AG20443 (cell line): ENCODE results near the gene CNTRL.
"Not testable (repeated sequence)": the region's sequence is repeated elsewhere in the genome, so short reads cannot be mapped to it uniquely, and the experiment has no call there.

Experiments
- DNase-seq: peaks from one replicate; pipeline ENCODE4 v3.0.0; 2012; ENCODE audit warnings: low spot score, mixed read lengths

The CNTRL gene

DNA sequence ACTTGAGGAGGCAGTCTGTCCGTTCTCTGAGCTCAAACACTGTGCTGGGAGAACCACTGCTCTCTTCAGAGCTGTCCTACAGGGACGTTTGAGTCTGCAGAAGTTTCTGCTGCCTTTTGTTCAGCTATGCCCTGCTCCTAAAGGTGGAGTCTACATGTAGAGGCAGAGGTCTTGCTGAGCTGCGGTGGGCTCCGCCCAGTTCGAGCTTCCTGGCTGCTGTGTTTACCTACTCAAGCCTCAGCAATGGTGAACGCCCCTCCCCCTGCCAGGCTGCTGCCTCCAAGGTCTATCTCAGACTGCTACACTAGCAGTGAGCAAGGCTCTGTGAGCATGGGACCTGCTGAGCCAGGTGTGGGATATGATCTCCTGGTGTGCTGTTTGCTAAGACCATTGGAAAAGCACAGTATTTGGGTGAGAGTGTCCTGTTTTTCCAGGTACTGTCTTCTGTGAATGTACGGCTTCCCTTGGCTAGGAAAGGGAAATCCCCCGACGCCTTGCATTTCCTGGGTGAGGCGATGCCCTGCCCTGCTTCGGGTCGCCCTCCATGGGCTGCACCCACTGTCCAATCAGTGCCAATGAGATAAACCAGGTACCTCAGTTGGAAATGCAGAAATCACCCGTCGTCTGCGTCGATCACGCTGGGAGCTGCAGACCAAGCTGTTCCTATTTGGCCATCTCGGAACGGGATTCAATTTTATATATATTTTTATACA, 58.5 kb downstream of the CNTRL start:
- no peak for DNase-seq

DNA sequence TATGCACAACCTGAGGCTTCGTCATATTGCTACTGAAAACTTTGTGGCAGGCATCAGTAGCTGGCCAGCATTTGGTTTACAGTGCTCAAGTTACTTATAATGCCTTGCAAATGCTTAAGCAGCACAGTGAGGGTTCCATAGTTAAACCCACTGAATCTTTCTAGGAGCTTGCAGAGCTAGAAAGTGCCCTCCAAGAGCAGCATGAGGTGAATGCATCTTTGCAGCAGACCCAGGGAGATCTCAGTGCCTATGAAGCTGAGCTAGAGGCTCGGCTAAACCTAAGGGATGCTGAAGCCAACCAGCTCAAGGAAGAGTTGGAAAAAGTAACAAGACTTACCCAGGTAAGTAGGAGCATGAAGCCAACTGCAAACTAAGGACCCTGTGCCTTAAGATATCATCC, 60.9 kb downstream of the CNTRL start:
- DNase-seq = no peak

DNA sequence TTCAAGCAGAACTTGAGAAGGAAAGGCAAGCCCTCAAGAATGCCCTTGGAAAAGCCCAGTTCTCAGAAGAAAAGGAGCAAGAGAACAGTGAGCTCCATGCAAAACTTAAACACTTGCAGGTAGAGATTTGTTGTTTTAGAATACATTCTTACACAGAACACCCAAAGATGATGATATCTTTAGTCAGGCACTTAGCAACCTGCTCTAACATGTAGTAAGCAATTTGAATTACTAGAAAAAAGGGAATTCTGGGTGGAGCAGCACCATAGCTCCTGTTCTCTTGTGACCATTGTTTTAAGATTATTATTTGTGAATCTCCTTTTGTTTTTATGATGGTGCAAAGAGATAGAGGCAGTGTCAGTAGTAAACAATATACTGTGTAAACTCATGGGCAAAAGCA, 63.8 kb downstream of the CNTRL start:
- DNase-seq = no peak

DNA sequence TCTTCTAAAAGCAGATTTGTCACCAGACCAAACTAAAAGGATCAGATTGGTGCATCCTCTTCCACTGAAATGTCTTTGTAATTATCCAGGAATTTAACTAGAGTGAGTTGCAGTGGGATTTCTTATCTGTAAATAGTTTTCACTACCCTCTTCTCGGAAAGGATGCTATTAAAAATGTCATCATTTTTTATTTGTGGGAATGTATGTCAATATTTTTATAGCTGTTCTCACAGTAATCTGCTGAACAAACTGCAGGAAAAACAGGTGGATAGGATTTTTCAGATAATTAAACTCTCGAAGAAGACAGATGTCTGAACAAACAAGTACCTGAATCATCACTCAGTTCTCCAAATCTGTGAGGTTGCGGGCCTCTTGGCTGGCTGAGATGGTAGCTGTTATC, 64.2 kb downstream of the CNTRL start:
- DNase-seq = no peak

DNA sequence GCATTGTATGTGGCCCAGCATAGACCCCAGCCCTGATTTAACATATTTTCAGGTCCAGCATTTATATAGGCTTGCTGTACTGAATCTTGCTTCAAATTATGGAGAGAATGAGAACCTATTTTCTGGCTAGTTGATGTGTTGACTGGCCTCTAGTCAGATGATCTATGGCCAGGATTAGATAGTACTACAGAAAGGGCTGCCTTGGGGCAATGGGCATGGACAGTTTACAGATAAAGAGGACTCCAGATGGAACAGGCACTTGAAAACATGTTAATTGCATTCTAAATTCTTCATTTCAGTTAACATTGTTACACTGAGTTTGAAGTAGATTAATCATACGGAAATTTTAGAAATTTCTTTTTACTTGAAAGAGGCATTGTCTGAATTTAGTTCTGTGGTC, 65.4 kb downstream of the CNTRL start:
- no peak for DNase-seq

DNA sequence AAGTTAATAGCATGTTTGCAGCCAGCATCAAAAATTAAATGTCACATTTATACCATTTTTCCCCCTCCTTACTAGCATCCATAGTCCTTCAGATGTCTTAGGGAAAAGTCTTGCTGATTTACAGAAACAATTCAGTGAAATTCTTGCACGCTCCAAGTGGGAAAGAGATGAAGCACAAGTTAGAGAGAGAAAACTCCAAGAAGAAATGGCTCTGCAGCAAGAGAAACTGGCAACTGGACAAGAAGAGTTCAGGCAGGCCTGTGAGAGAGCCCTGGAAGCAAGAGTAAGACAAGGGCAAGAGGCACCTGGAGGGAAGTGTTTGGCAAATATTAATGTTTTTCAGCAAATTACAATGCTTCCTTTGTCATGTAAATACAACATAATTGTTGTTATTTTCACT, 66.6 kb downstream of the CNTRL start:
- DNase-seq = no peak

DNA sequence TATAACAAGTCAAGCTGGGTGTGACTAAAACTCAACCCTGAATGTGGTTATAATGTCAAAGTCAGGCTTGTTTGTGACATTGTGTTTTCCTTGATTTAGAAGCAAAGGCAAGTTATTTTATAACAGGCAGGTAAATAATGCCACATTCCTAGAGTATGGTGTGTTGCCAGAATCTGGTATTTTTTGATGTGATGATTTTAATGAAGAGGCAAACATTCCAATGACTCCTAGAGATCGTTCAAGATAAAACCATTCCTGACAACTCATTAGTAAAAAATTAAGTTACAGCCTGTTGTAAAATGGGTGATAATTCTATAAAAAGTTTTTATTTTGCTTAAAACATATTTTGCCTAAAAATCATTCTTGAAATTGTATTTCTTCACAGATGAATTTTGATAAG, 67.0 kb downstream of the CNTRL start:
- DNase-seq = no peak

DNA sequence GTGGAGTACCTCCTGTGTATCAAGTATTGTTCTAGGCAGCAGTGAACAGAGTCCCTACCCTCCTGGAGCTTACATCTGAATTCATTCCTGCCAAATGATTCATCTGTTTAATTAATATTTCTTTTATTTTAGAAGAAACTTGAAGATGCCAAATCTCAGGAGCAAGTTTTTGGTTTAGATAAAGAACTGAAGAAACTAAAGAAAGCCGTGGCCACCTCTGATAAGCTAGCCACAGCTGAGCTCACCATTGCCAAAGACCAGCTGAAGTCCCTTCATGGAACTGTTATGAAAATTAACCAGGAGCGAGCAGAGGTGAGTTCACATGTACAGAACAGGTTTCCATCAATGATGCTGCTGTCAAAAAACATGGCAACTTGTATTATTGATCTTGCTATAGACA, 69.0 kb downstream of the CNTRL start:
- DNase-seq = no peak

DNA sequence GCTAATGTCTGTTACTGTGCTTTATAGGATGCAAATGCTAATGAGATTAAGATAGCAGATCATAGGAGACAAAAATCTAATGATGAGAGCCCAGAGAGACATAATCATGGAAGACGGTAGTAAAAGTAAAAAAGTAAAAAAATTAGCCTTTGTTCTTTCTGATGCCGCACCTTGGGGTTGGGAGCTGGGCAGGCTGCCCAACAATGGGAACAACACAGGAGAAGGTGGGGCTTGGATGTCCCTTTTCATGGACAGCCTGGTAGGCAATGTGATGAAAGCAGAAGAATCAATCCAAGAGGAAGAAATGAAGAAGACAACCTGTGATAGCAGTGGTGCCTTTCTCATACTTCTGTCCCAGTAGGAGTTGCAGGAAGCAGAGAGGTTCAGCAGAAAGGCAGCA, 69.7 kb downstream of the CNTRL start:
- DNase-seq = no peak

DNA sequence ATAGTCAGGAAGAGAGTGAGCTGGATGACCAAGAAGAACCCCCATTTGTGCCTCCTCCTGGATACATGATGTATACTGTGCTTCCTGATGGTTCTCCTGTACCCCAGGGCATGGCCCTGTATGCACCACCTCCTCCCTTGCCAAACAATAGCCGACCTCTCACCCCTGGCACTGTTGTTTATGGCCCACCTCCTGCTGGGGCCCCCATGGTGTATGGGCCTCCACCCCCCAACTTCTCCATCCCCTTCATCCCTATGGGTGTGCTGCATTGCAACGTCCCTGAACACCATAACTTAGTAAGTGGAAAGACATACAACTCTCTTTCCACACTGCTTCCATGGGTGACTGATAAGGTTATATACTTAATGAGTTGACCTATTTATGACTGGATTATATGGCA, 75.4 kb downstream of the CNTRL start:
- DNase-seq = no peak

DNA sequence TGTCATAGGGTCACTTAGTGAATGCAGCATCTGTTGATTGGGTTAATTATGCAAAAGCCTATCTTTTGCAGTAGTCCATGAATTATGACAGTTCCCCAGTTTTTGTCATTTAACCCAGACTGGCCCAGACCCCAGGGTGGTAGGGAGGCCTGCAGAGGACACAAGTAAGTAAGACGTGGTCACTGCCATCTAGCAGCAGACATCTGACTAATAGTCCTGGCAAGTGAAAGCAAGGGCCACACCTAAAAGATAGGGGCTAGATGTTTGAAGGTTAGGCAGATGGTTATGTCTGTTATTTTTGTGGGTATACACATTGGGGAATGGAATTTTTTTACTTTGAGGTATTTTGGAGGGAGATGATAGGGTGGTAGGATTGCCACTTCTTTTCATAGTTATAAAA, 78.9 kb downstream of the CNTRL start:
- DNase-seq = no peak

DNA sequence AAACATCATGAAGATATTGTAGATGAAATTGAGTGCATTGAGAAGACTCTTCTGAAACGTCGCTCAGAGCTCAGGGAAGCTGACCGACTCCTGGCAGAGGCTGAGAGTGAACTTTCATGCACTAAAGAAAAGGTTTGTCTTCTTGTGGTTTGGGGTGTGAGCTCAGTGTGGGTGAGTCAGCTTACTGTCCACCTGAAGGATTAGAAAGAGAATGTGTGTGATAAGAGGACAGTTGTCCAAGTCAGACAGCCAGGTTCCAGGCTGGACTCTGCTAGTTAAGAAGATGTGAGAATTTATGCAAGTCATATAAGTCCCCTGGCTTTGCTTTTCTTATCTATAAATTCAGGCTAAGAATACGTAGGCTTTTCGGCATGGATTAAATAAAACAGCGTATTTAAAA, 80.0 kb downstream of the CNTRL start:
- no peak for DNase-seq

DNA sequence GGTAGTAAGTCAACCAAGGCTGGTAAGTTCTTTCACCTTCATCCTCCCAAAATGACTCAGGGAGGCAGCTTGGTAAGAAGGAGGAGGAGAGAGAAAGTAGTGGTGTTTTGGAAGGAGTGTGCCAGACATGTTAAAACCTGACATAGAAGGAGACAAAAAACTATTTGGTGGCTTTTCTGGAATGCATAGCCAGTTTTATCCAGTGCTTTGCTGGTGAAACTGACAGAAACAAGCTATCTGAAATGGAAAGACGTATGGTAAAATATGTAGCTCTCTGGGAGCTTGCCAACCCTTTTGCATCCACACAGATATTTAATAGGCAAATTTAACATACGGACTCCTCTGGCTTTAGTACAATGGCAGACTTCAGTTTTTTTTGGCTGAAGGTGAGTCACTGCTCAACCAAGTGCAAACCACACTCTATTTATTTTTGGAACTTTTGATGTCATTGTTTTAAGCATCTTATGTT, 81.5 kb downstream of the CNTRL start:
- DNase-seq = peak; percentile 70

DNA sequence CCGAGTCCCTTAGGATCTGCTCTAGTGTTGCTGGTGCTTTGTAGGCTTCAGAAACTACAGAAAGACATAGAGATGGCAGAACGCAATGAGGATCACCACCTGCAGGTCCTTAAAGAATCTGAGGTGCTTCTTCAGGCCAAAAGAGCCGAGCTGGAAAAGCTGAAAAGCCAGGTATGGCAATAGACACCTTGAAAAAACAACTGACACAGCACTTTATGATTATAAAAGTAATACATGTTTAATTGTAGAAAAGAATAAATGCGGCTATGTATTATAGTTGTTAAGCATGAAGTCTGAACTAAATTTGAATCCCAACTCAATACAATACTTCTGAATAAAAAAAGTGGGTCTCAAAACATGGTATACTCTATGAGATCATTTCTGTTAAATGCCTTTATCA, 83.2 kb downstream of the CNTRL start:
- DNase-seq = no peak

DNA sequence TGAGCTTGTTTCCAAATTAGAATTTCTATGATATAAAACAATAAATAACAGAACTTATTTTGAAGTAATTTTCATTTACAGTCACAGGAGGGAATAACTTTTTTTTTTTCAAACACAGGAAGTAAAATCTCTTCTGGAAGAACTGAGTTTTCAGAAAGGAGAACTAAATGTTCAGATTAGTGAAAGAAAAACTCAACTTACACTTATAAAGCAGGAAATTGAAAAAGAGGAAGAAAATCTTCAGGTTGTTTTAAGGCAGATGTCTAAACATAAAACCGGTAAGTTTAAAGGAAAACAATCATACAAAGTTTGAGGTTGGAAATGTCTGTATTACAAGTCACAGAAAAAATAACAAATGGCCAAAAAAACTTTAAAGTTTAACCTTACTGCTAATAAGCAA, 85.3 kb downstream of the CNTRL start:
- DNase-seq = no peak

DNA sequence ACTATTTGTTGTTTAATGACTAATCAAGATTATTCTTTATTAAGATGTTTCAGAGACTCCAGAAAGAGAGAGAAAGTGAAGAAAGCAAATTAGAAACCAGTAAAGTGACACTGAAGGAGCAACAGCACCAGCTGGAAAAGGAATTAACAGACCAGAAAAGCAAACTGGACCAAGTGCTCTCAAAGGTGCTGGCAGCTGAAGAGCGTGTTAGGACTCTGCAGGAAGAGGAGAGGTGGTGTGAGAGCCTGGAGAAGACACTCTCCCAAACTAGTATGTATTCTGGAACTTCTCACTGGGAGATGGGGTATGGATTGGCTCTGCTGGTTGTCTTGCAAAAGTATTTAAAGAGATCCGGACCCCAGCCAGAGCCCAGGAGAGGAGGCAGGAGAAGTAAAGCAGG, 93.3 kb downstream of the CNTRL start:
- no peak for DNase-seq

DNA sequence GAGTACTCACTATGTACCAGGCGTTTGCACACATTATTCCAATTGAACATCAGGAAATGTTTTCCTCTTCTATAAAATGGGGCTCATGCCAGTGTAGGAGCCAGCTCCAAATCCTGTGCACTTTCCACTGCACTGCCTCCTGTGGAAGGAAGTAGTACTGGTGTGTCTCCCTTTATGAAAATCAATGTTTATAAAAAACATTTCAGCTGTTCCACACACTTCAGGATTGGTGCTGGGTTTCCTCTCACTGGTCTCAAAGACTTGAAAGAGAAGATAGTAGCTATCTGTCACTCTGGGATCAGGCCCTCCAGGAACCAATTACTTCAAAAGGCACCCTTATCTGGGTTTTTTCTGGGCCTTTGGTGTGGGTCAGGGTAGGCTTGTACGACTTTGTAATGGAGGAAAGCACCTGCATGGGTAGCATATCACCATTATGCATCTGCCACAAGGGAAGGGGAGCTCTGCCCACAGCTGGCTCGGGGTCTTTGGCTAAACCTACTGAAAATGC, 94.4 kb downstream of the CNTRL start:
- DNase-seq = peak; percentile 58

DNA sequence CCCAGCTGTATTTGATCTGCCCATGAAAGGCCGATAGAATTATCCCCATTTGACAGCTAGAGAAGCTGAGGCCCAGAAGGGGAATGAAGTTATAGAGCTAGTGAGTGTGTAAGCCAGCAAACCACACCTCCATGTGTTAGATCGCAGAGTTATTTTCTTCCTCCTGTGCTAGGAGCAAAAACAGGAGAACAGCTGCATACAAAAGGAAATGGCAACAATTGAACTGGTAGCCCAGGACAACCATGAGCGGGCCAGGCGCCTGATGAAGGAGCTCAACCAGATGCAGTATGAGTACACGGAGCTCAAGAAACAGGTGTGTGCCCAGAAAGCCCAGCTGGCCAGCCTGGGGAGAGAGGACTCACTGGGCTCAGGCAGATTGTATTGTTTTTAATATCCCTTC, 96.5 kb downstream of the CNTRL start:
- no peak for DNase-seq

DNA sequence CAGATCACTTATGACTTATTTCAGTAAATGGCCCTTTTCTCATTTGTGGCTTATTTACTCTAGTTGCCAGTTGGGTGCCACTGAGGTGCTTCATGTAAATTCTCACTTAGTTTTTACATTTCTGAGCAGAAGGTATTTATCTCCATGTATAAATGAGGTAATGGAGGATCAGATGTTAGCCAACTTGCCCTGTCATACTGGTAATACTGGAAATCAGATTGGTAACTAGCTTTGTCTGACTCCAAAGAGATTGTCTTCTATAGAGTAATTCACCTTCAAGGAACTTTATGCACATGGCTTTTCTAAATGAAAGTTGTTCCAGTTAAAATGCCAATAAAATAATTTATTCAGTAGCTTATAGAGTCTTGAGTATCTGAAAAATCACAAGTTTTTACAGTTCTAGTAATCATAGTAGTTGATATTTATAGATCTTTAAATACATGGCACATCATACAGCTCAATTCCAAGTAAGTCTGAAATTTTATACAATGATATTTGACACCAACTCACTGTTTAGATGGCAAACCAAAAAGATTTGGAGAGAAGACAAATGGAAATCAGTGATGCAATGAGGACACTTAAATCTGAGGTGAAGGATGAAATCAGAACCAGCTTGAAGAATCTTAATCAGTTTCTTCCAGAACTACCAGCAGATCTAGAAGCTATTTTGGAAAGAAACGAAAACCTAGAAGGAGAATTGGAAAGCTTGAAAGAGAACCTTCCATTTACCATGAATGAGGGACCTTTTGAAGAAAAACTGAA, 98.2 kb downstream of the CNTRL start:
- DNase-seq = no peak

DNA sequence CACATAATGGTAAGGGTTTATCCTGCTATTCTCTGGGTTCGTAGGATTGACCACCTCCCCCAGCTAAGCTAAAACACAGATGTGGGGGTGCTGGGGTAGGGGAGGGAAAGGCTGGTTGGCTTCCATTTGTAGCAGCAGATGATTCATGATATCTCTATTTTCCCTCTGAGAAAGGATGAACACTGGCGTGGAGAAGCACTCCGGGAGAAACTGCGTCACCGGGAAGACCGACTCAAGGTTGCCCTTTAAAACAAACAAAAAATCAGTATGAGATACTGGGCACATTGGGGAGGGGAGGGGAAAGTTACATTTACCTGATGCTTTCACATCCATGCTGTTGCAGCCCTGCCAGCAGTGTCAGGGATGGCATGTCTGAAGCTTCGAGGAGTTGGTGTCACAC, 98.7 kb downstream of the CNTRL start:
- no peak for DNase-seq

DNA sequence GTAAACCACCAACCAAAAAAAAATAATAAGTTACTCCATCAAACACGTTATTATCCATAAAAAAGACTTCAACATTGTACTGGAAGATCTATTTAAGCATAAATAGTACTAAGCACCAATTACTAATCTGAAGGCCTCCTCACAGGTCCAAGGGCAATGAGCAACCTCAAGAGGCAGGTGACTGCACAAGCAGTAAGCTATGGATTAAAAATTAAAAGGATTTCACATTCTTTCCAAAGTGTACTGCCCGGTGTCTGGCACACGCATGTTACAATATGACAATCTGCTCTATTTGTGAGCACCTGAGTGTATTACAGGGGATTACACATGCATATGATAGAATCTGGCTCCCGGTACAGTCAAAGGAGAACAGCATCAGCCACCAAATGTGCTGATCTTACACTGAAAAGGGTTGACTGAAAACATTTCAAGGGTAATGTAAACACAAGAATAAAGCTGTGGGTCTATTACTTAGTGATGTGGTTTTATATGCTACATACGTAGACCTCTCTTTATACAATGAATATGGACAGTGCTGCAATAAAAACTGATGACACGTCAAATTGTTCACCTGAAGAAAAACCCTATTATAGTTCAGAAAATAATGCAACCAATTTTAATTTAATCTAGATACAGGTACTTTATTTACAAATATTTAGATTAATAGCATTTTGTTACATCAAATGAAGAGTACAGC, 104.1 kb downstream of the CNTRL start:
- no peak for DNase-seq

DNA sequence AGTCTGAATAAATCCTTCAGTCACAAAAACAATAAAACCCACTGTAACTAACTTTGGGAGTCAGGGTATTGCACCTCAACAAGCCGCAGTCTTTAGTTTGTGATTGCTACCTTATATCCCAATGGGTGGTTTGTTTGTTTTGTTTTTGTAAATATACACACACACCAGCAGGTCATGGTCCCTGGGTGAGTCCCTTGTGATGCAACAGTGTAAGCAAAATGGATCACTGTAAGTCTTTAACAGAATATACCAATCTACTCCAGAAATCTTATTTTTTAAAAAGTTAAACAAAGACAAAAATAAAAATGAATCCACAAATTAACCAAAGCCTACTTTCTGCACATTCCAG, 104.6 kb downstream of the CNTRL start:
- not testable (repeated sequence) for DNase-seq
